H9 (cell line): ENCODE data around the gene OPHN1. TPM values are rescaled to one million over a fixed set of nuclear protein-coding genes. Genes with fewer than 3 reads are reported as not detected.

Source experiments
- DNase-seq: peaks from one replicate; pipeline ENCODE4 v3.0.0-alpha.2; 2017
- H2AFZ ChIP-seq: one replicate; pipeline ENCODE4 v1.6.1; 2013; ENCODE audit warnings: mild to moderate bottlenecking, low read length, control low read depth, moderate library complexity
- H2AK5ac ChIP-seq: 2 replicates; pipeline ENCODE4 v1.6.1; 2013; ENCODE audit warnings: low read length, control low read depth, mixed read lengths; ENCODE audit not compliant: insufficient read length
- H2BK120ac ChIP-seq: one replicate; pipeline ENCODE4 v1.6.1; 2013; ENCODE audit warnings: low read depth, mild to moderate bottlenecking, low read length, control low read depth, inconsistent platforms; ENCODE audit not compliant: poor library complexity, severe bottlenecking
- H2BK12ac ChIP-seq: 2 replicates; pipeline ENCODE4 v1.6.1; 2013; ENCODE audit warnings: low read length, control low read depth, mixed read lengths, low read depth; ENCODE audit not compliant: insufficient read length
- H2BK15ac ChIP-seq: 2 replicates; pipeline ENCODE4 v1.6.1; 2013; ENCODE audit warnings: low read depth, low read length, control low read depth
- H2BK20ac ChIP-seq: one replicate; pipeline ENCODE4 v1.6.1; 2013; ENCODE audit warnings: low read depth, mild to moderate bottlenecking, low read length, control low read depth, inconsistent platforms; ENCODE audit not compliant: poor library complexity, severe bottlenecking
- H2BK5ac ChIP-seq: 2 replicates; pipeline ENCODE4 v1.6.1; 2013; ENCODE audit warnings: low read length, control low read depth, mixed read lengths; ENCODE audit not compliant: insufficient read length
- H3K14ac ChIP-seq: 2 replicates; pipeline ENCODE4 v1.6.1; 2013; ENCODE audit warnings: low read length, control low read depth; ENCODE audit not compliant: insufficient read depth
- H3K18ac ChIP-seq: 2 replicates; pipeline ENCODE4 v1.6.1; 2013; ENCODE audit warnings: low read depth, mild to moderate bottlenecking, mixed read lengths, low read length, control low read depth; ENCODE audit not compliant: insufficient read length
- H3K23ac ChIP-seq: 2 replicates; pipeline ENCODE4 v1.6.1; 2013; ENCODE audit warnings: low read length, control low read depth, mixed read lengths, low read depth; ENCODE audit not compliant: insufficient read length
- H3K23me2 ChIP-seq: 2 replicates; pipeline ENCODE4 v1.6.1; 2013; ENCODE audit warnings: low read depth, mild to moderate bottlenecking, mixed read lengths, low read length, control low read depth; ENCODE audit not compliant: insufficient read length, poor library complexity, severe bottlenecking
- H3K27ac ChIP-seq: 2 replicates; pipeline ENCODE4 v1.5.1; 2013; ENCODE audit warnings: low read length, control low read depth, mixed read lengths, low read depth; ENCODE audit not compliant: insufficient read length
- H3K27me3 ChIP-seq: 2 replicates; pipeline ENCODE4 v1.6.1; 2013; ENCODE audit warnings: low read length, control low read depth, inconsistent platforms; ENCODE audit not compliant: insufficient read depth
- H3K4ac ChIP-seq: 2 replicates; pipeline ENCODE4 v1.6.1; 2013; ENCODE audit warnings: low read depth, mild to moderate bottlenecking, control low read depth, inconsistent platforms, low read length, moderate library complexity
- H3K4me1 ChIP-seq: 2 replicates; pipeline ENCODE4 v1.6.1; 2013; ENCODE audit warnings: low read length, control low read depth, inconsistent platforms; ENCODE audit not compliant: insufficient read depth
- H3K4me2 ChIP-seq: 2 replicates; pipeline ENCODE4 v1.6.1; 2013; ENCODE audit warnings: low read length, control low read depth, mixed read lengths; ENCODE audit not compliant: insufficient read length, insufficient read depth
- H3K56ac ChIP-seq: 2 replicates; pipeline ENCODE4 v1.6.1; 2013; ENCODE audit warnings: low read depth, mild to moderate bottlenecking, mixed read lengths, low read length, control low read depth; ENCODE audit not compliant: insufficient read length
- H3K79me1 ChIP-seq: 2 replicates; pipeline ENCODE4 v1.6.1; 2013; ENCODE audit warnings: low read depth, mild to moderate bottlenecking, moderate library complexity, low read length, control low read depth, inconsistent platforms; ENCODE audit not compliant: insufficient read depth, poor library complexity, severe bottlenecking
- H3K79me2 ChIP-seq: 2 replicates; pipeline ENCODE4 v1.6.1; 2013; ENCODE audit warnings: low read length, control low read depth, inconsistent platforms; ENCODE audit not compliant: insufficient read depth
- H3K9ac ChIP-seq: 2 replicates; pipeline ENCODE4 v1.6.1; 2013; ENCODE audit warnings: low read length, control low read depth, mixed read lengths; ENCODE audit not compliant: insufficient read length; ENCODE audit errors: extremely low read depth
- H3K9me3 ChIP-seq: one replicate; pipeline ENCODE4 v1.6.1; 2013; ENCODE audit warnings: low read depth, low read length, inconsistent platforms; ENCODE audit not compliant: control insufficient read depth
- H3T11ph ChIP-seq: one replicate; pipeline ENCODE4 v1.6.1; 2013; ENCODE audit warnings: mild to moderate bottlenecking, low read length, control low read depth, inconsistent platforms
- H4K20me1 ChIP-seq: one replicate; pipeline ENCODE4 v1.6.1; 2013; ENCODE audit not compliant: control insufficient read depth, insufficient read length, insufficient read depth
- H4K5ac ChIP-seq: 2 replicates; pipeline ENCODE4 v1.6.1; 2013; ENCODE audit warnings: low read depth, mild to moderate bottlenecking, mixed read lengths, low read length, control low read depth; ENCODE audit not compliant: insufficient read length
- H4K8ac ChIP-seq: replicated peaks from 2 replicates; pipeline ENCODE4 v1.6.1; 2013; ENCODE audit warnings: low read length, control low read depth, mixed read lengths, low read depth; ENCODE audit not compliant: insufficient read length
- H4K91ac ChIP-seq: 2 replicates; pipeline ENCODE4 v1.6.1; 2013; ENCODE audit warnings: low read depth, mild to moderate bottlenecking, moderate library complexity, mixed read lengths, low read length, control low read depth; ENCODE audit not compliant: insufficient read length
- H3K27ac Mint-ChIP-seq, 3 experiments: 2 replicates in 2 of 3; 3 replicates in 1 of 3; pipeline ENCODE4 v1.8.0; 2020 to 2021; ENCODE audit warnings: mixed read lengths in 3 of 3, mild to moderate bottlenecking in 1 of 3, moderate library complexity in 1 of 3
- H3K27me3 Mint-ChIP-seq: 2 replicates; pipeline ENCODE4 v1.8.0; 2021; ENCODE audit warnings: low read depth, mild to moderate bottlenecking, moderate library complexity, mixed read lengths
- H3K36me3 Mint-ChIP-seq, 3 experiments: 2 replicates in 2 of 3; 3 replicates in 1 of 3; pipeline ENCODE4 v1.8.0; 2020 to 2021; ENCODE audit warnings: low read depth in 3 of 3, mixed read lengths in 3 of 3; ENCODE audit not compliant: insufficient read depth in 1 of 3
- H3K4me1 Mint-ChIP-seq, 2 experiments: 2 replicates each; pipeline ENCODE4 v1.8.0; 2020; ENCODE audit warnings: mixed read lengths in 2 of 2
- H3K4me3 Mint-ChIP-seq, 2 experiments: 2 replicates in 1 of 2; 3 replicates in 1 of 2; pipeline ENCODE4 v1.8.0; 2020 to 2021; ENCODE audit warnings: mild to moderate bottlenecking in 2 of 2, mixed read lengths in 2 of 2, moderate library complexity in 1 of 2
- H3K9me3 Mint-ChIP-seq, 2 experiments: 2 replicates in 1 of 2; 3 replicates in 1 of 2; pipeline ENCODE4 v1.8.0; 2020; ENCODE audit warnings: mild to moderate bottlenecking in 2 of 2, mixed read lengths in 2 of 2, moderate library complexity in 1 of 2
- WGBS: extraction: QIAGEN DNeasy Blood & Tissue Kit; methylation state at CpG from one replicate; pipeline ENCODE4 v1.1.7; 2013; ENCODE audit warnings: missing lambda C conversion rate, low lambda C conversion rate, mixed read lengths; ENCODE audit not compliant: insufficient read length; ENCODE audit errors: extremely low coverage; 5-methylcytosine and 5-hydroxymethylcytosine counted together
- total RNA-seq: library from RNA; stranded (reverse); gene quantifications from 2 replicates; pipeline ENCODE4 v1.2.1, GENCODE V29; 2021
- TF ChIP-seq, protein P1 (sequence below): fragments of 200-600 bp; sonication (generic); conservative IDR thresholded peaks from 3 replicates; pipeline ENCODE4 v1.8.0; 2021; ENCODE audit warnings: antibody characterized with exemption, mild to moderate bottlenecking

The OPHN1 gene
- total RNA-seq, 1 experiment from 2014 or later, result 1.5 TPM

DNA sequence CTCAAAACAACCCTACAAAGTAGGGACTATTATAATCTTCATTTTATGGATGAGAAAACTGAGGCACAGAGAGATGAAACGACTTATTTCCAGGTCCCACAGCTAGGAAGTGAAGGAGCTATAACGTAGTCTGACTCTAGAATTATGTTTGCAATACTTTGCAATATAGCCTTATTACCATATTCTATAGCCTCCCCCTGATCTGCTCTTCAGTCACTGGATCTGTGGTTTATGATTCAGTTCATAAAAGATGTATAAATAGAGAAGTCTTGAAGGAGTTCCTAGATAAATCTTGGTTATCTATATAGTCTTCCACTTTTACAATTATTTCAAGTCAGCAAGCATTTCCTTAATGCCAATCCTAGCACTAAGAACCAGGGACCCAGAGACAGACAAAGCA lies 57.5 kb downstream of the OPHN1 start:
- H3K14ac ChIP-seq, result no peak overlapping the region
- no peak overlapping the region for H3K23ac ChIP-seq
- no peak overlapping the region for H3K4me2 ChIP-seq
- H3K9ac ChIP-seq, result no peak overlapping the region
- no peak overlapping the region for H2AFZ ChIP-seq
- H2AK5ac ChIP-seq, result no peak overlapping the region
- H3K4me1 Mint-ChIP-seq, result no peaks in the 10 kb centered on the region
- no peak overlapping the region for H4K91ac ChIP-seq
- no peaks in the 10 kb centered on the region for H3K79me1 ChIP-seq
- H4K8ac ChIP-seq, result no peak overlapping the region
- no peak overlapping the region for H4K5ac ChIP-seq
- H2BK15ac ChIP-seq, result no peak overlapping the region
- no peak overlapping the region for H3K27ac Mint-ChIP-seq
- no peak overlapping the region for H3K4ac ChIP-seq
- H2BK12ac ChIP-seq, result no peak overlapping the region
- TF ChIP-seq, protein P1, sequence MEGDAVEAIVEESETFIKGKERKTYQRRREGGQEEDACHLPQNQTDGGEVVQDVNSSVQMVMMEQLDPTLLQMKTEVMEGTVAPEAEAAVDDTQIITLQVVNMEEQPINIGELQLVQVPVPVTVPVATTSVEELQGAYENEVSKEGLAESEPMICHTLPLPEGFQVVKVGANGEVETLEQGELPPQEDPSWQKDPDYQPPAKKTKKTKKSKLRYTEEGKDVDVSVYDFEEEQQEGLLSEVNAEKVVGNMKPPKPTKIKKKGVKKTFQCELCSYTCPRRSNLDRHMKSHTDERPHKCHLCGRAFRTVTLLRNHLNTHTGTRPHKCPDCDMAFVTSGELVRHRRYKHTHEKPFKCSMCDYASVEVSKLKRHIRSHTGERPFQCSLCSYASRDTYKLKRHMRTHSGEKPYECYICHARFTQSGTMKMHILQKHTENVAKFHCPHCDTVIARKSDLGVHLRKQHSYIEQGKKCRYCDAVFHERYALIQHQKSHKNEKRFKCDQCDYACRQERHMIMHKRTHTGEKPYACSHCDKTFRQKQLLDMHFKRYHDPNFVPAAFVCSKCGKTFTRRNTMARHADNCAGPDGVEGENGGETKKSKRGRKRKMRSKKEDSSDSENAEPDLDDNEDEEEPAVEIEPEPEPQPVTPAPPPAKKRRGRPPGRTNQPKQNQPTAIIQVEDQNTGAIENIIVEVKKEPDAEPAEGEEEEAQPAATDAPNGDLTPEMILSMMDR, result no peak
- no peak overlapping the region for H3K4me3 Mint-ChIP-seq
- peaks cover 39 to 48% of the 10 kb centered on the region in 2 experiments for H3K9me3 Mint-ChIP-seq
- peaks cover 24% of the 10 kb centered on the region for H3K9me3 ChIP-seq
- no peaks in the 10 kb centered on the region for H3K27me3 ChIP-seq
- DNase-seq, result no peak
- H4K20me1 ChIP-seq, result no peaks in the 10 kb centered on the region
- H3K4me1 ChIP-seq, result no peaks in the 10 kb centered on the region
- no peak overlapping the region for H2BK20ac ChIP-seq
- no peaks in the 10 kb centered on the region for H3K79me2 ChIP-seq
- WGBS, result no CpG with 5 or more reads among the region's 2 CpGs
- H3K36me3 Mint-ChIP-seq, result peaks cover 0 to 3% (median 2%) of the 10 kb centered on the region in 3 experiments; a peak in 2 of 7 replicates
- H3K56ac ChIP-seq, result no peak overlapping the region
- H3K27me3 Mint-ChIP-seq, result no peaks in the 10 kb centered on the region
- no peaks in the 10 kb centered on the region for H3K23me2 ChIP-seq
- H2BK5ac ChIP-seq, result no peak overlapping the region
- H2BK120ac ChIP-seq, result no peak overlapping the region
- no peak overlapping the region for H3K27ac ChIP-seq
- H3T11ph ChIP-seq, result no peak overlapping the region
- no peak overlapping the region for H3K18ac ChIP-seq
